ENCODE data around the gene ATP5MG.

DNA sequence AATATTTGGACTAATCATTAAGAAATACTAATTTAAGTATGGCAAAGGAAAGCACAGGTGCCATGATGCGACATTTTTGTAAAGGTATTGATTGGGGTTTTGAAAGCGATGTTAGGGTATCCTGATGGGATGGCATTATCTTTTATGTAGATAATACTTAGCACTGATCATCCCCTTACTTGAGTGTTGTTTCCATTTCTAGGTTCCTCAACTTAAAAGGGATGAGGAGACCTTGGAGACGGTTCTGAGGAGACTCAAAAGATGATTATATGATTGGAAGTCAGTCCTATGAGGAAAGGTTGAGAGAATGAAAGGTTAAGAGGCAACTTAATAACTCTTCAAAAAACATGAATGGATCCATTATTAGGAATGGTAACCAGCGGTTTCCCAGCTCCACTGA lies 46.0 kb downstream of the ATP5MG start:
- TF ChIP-seq, protein P1, sequence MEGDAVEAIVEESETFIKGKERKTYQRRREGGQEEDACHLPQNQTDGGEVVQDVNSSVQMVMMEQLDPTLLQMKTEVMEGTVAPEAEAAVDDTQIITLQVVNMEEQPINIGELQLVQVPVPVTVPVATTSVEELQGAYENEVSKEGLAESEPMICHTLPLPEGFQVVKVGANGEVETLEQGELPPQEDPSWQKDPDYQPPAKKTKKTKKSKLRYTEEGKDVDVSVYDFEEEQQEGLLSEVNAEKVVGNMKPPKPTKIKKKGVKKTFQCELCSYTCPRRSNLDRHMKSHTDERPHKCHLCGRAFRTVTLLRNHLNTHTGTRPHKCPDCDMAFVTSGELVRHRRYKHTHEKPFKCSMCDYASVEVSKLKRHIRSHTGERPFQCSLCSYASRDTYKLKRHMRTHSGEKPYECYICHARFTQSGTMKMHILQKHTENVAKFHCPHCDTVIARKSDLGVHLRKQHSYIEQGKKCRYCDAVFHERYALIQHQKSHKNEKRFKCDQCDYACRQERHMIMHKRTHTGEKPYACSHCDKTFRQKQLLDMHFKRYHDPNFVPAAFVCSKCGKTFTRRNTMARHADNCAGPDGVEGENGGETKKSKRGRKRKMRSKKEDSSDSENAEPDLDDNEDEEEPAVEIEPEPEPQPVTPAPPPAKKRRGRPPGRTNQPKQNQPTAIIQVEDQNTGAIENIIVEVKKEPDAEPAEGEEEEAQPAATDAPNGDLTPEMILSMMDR (IDR thresholded peaks at IDR 0.05) = no peak
- no peak for TF ChIP-seq POLR2A (IDR thresholded peaks at IDR 0.05)
